B cell (primary cell): ENCODE results near the gene HYAL1. TPM values are rescaled to one million over a fixed set of nuclear protein-coding genes. Genes with fewer than 3 reads are reported as not detected.

Source experiments
- ATAC-seq: fragments of 200-7000 bp; cut with Tn5 transposase; one replicate; pipeline ENCODE4 v1.10.0; 2021; ENCODE audit warnings: low read depth, mild to moderate bottlenecking, moderate number of reproducible peaks, moderate library complexity
- CTCF ChIA-PET: fragments of 350-600 bp; sonication (Branson Sonifier 250); formaldehyde crosslinking; loops from one replicate; lab custom pipeline; 2021; ENCODE audit warnings: antibody characterized with exemption, inconsistent platforms; lab: Charles Lee
- POLR2A ChIA-PET: fragments of 350-600 bp; sonication (Branson Sonifier 250); formaldehyde crosslinking; loops from one replicate; lab custom pipeline; 2021; ENCODE audit warnings: antibody characterized with exemption; lab: Charles Lee
- DNase-seq: peaks from one replicate; pipeline ENCODE4 v3.0.0; 2013
- H2AFZ ChIP-seq: 2 replicates; pipeline ENCODE4 v1.6.1; 2012; ENCODE audit warnings: mild to moderate bottlenecking, low read depth, low read length; ENCODE audit not compliant: insufficient read depth, poor library complexity, severe bottlenecking
- H3K27ac ChIP-seq, 2 donors: 1 replicate in 1 of 2; 2 replicates in 1 of 2; pipeline ENCODE4 v1.5.1; 2012 to 2013; ENCODE audit warnings: low read length in 2 of 2, mild to moderate bottlenecking in 2 of 2, moderate library complexity in 1 of 2
- H3K27me3 ChIP-seq, 4 experiments: fragments of 200-600 bp in 1 of 4; sonication (generic) in 1 of 4; replicated peaks in 1 of 4; 1 replicate in 2 of 4; 2 replicates in 2 of 4; pipeline versions ENCODE4 v1.6.1 to v1.7.0; 2013 to 2016; ENCODE audit warnings: low read length in 3 of 4, mild to moderate bottlenecking in 2 of 4, mixed read lengths in 1 of 4, moderate library complexity in 1 of 4; ENCODE audit not compliant: insufficient read depth in 4 of 4, control insufficient read depth in 3 of 4; ENCODE audit errors: control extremely low read depth in 1 of 4
- H3K36me3 ChIP-seq, 2 experiments: replicated peaks in 1 of 2; 1 replicate in 1 of 2; 2 replicates in 1 of 2; pipeline versions ENCODE4 v1.6.1 to v1.7.1; 2013; ENCODE audit warnings: low read length in 1 of 2; ENCODE audit not compliant: insufficient read depth in 2 of 2, control insufficient read depth in 1 of 2; ENCODE audit errors: control extremely low read depth in 1 of 2, extremely low read depth in 1 of 2
- H3K4me1 ChIP-seq, 2 donors: fragments of 200-600 bp in 1 of 2; sonication (generic) in 1 of 2; 1 replicate in 1 of 2; 2 replicates in 1 of 2; pipeline versions ENCODE4 v1.5.1 to v1.6.1; 2013 to 2017; ENCODE audit warnings: low read length in 2 of 2; ENCODE audit not compliant: control insufficient read depth in 2 of 2, insufficient read depth in 2 of 2
- H3K4me2 ChIP-seq: replicated peaks from 2 replicates; pipeline ENCODE3; 2012; ENCODE audit warnings: mild to moderate bottlenecking, low read depth, low read length; ENCODE audit not compliant: poor library complexity, severe bottlenecking
- H3K4me3 ChIP-seq, 5 experiments: fragments of 200-600 bp in 1 of 5; sonication (generic) in 1 of 5; 1 replicate in 3 of 5; 2 replicates in 2 of 5; pipeline versions ENCODE4 v1.5.1 to v1.7.0; 2011 to 2016; ENCODE audit warnings: low read length in 4 of 5, mild to moderate bottlenecking in 4 of 5, low read depth in 2 of 5, control low read depth in 1 of 5, moderate library complexity in 1 of 5; ENCODE audit not compliant: insufficient read depth in 1 of 5; ENCODE audit errors: control extremely low read depth in 1 of 5, extremely low read depth in 1 of 5
- H3K79me2 ChIP-seq: fragments of 200-600 bp; sonication (generic); one replicate; pipeline ENCODE4 v1.6.0; 2016; ENCODE audit warnings: low read length; ENCODE audit not compliant: control insufficient read depth, insufficient read depth
- H3K9ac ChIP-seq: fragments of 200-600 bp; sonication (generic); 2 replicates; pipeline ENCODE4 v1.6.1; 2017; ENCODE audit warnings: mild to moderate bottlenecking, low read length, moderate library complexity
- H3K9me3 ChIP-seq, 3 donors: one replicate each; pipeline versions ENCODE4 v1.6.1 to v1.7.1; 2013; ENCODE audit warnings: low read length in 2 of 3; ENCODE audit not compliant: control insufficient read depth in 2 of 3, insufficient read depth in 1 of 3; ENCODE audit errors: control extremely low read depth in 1 of 3
- H4K20me1 ChIP-seq: 2 replicates; pipeline ENCODE4 v1.6.0; 2012; ENCODE audit warnings: mild to moderate bottlenecking, low read length; ENCODE audit not compliant: insufficient read depth, control insufficient read depth, poor library complexity, severe bottlenecking
- H3K27ac Mint-ChIP-seq: one replicate; pipeline ENCODE4 v1.8.0; 2021; ENCODE audit warnings: mixed read lengths
- H3K27me3 Mint-ChIP-seq: one replicate; pipeline ENCODE4 v1.8.0; 2021; ENCODE audit warnings: mixed read lengths
- H3K4me1 Mint-ChIP-seq: one replicate; pipeline ENCODE4 v1.8.0; 2021; ENCODE audit warnings: mixed read lengths
- H3K4me3 Mint-ChIP-seq: one replicate; pipeline ENCODE4 v1.8.0; 2021; ENCODE audit warnings: mixed read lengths
- H3K9me3 Mint-ChIP-seq: one replicate; pipeline ENCODE4 v1.8.0; 2022; ENCODE audit warnings: mixed read lengths; ENCODE audit not compliant: insufficient read depth
- EZH2 ChIP-seq: IDR thresholded peaks from 2 replicates; pipeline ENCODE4 v1.6.1; 2012; ENCODE audit warnings: borderline replicate concordance, low read depth, mild to moderate bottlenecking, moderate library complexity, low read length; ENCODE audit not compliant: insufficient read depth, poor library complexity, severe bottlenecking
- WGBS: methylation state at CpG from one replicate; pipeline ENCODE4 v1.1.5; 2013; ENCODE audit warnings: missing lambda C conversion rate; ENCODE audit not compliant: insufficient coverage; 5-methylcytosine and 5-hydroxymethylcytosine counted together
- intact Hi-C: fragments of 100-400 bp; cut with micrococcal nuclease; formaldehyde crosslinking; loops from one replicate; pipeline ENCODE4 v1.10.0; 2022
- polyA plus RNA-seq: library from polyadenylated mRNA; depleted of rRNA; stranded (reverse); fragments of >200 nt; gene quantifications from 2 replicates; pipeline ENCODE4 v1.2.3, GENCODE V29; 2012
- total RNA-seq, 2 donors: library from RNA; stranded (reverse); fragments of 120-200 nt in 1 of 2; gene quantifications; 1 replicate in 1 of 2; 2 replicates in 1 of 2; pipeline versions ENCODE4 v1.2.3 to v1.2.4, GENCODE V29; 2013 to 2022
- TF ChIP-seq, protein P1 (sequence below): fragments of 200-600 bp; IDR thresholded peaks from one replicate; pipeline ENCODE4 v1.8.0; 2022; ENCODE audit warnings: antibody characterized with exemption, mild to moderate bottlenecking

HYAL1 gene
- total and polyA plus RNA-seq, 2 donors (not counting 1 experiment from before 2014, with no cell fraction given), result 0.12 to 0.30 TPM

- no peak for TF ChIP-seq EZH2
- TF ChIP-seq, protein P1, sequence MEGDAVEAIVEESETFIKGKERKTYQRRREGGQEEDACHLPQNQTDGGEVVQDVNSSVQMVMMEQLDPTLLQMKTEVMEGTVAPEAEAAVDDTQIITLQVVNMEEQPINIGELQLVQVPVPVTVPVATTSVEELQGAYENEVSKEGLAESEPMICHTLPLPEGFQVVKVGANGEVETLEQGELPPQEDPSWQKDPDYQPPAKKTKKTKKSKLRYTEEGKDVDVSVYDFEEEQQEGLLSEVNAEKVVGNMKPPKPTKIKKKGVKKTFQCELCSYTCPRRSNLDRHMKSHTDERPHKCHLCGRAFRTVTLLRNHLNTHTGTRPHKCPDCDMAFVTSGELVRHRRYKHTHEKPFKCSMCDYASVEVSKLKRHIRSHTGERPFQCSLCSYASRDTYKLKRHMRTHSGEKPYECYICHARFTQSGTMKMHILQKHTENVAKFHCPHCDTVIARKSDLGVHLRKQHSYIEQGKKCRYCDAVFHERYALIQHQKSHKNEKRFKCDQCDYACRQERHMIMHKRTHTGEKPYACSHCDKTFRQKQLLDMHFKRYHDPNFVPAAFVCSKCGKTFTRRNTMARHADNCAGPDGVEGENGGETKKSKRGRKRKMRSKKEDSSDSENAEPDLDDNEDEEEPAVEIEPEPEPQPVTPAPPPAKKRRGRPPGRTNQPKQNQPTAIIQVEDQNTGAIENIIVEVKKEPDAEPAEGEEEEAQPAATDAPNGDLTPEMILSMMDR, result no peak
- H2AFZ ChIP-seq, result no peak overlapping the region
- Mint-ChIP-seq H3K4me3 (peak overlapping the region; percentile 34), H3K9me3 (no peaks in the 10 kb centered on the region), H3K27me3 (no peaks in the 10 kb centered on the region), H3K4me1 (peaks cover 40% of the 10 kb centered on the region), H3K27ac (peak overlapping the region; percentile 50)
- H3K79me2 ChIP-seq, result peaks cover 76% of the 10 kb centered on the region
- ChIA-PET POLR2A (no interaction called here), CTCF (interaction anchor here (3.4 kb wide), 1 partner anchor 11 kb away, joined by 22 read pairs; the partner anchor contains the start of gene HYAL2)
- peaks cover 0 to 47% of the 10 kb centered on the region in 2 experiments for H3K36me3 ChIP-seq
- H3K4me1 ChIP-seq, result peaks cover 25 to 52% of the 10 kb centered on the region in 2 donors
- no peaks in the 10 kb centered on the region for H3K9me3 ChIP-seq
- peaks cover 47% of the 10 kb centered on the region for H4K20me1 ChIP-seq
- H3K9ac ChIP-seq, result no peak overlapping the region
- peak overlapping the region in 1 of 2 donors; percentile 63 for H3K27ac ChIP-seq
- H3K27me3 ChIP-seq, result no peaks in the 10 kb centered on the region
- no peak overlapping the region for H3K4me3 ChIP-seq
- ATAC-seq (no peak), DNase-seq (no peak)
- 89% methylated on average over 5 of the region's 5 CpGs for WGBS
- intact Hi-C loops, result loop anchor here (5.0 kb wide), 1 partner anchor 97 kb away; the partner anchor contains the start of gene GNAI2
- no peak overlapping the region for H3K4me2 ChIP-seq
These were observed 31.1 kb upstream of the HYAL1 start for GRCh38 chr3:50334339-50335075.

GRCh38 chr3:50333744-50334328 is 30.5 kb upstream of the HYAL1 start:
- Histone ChIP-seq H3K27me3 (no peaks in the 10 kb centered on the region), H3K4me3 (no peak overlapping the region), H3K36me3 (peaks cover 0 to 51% of the 10 kb centered on the region in 2 experiments), H3K79me2 (peaks cover 69% of the 10 kb centered on the region), H3K9ac (no peak overlapping the region), H3K27ac (peak overlapping the region in 1 of 2 donors; percentile 63), H4K20me1 (peaks cover 47% of the 10 kb centered on the region), H2AFZ (no peak overlapping the region), H3K4me1 (peaks cover 19 to 46% of the 10 kb centered on the region in 2 donors), H3K9me3 (no peaks in the 10 kb centered on the region), H3K4me2 (no peak overlapping the region)
- Mint-ChIP-seq H3K27ac (peak overlapping the region; percentile 6), H3K27me3 (no peaks in the 10 kb centered on the region), H3K4me1 (peaks cover 36% of the 10 kb centered on the region), H3K9me3 (no peaks in the 10 kb centered on the region), H3K4me3 (no peak overlapping the region)
- intact Hi-C loops, result no loop called here
- TF ChIP-seq, protein P1, result no peak
- no peak for TF ChIP-seq EZH2
- ATAC-seq, result no peak
- ChIA-PET CTCF (interaction anchor here (1.0 kb wide), 1 partner anchor 16 kb away, joined by 3 read pairs; the partner anchor contains the start of gene NPRL2), POLR2A (no interaction called here)
- no peak for DNase-seq
- 82% methylated on average over 10 of the region's 12 CpGs for WGBS
